ENCODE measurements around the gene CASP10.

GRCh38 chr2:201255408-201256033, 72.6 kb downstream of the CASP10 start:
- TF ChIP-seq POLR2AphosphoS5 (IDR thresholded peaks at IDR 0.05; ENCODE audit: low read depth, low read length) = no peak
- no peak for TF ChIP-seq TCF12 (IDR thresholded peaks at IDR 0.05)
- TF ChIP-seq EZH2phosphoT487 (IDR thresholded peaks at IDR 0.05; ENCODE audit: borderline replicate concordance, low read depth) = no peak
- TF ChIP-seq REST (IDR thresholded peaks at IDR 0.05; ENCODE audit: low read depth, low read length) = no peak
- TF ChIP-seq TAF1 (IDR thresholded peaks at IDR 0.05; ENCODE audit: borderline replicate concordance, low read depth, low read length) = no peak
- no peak for TF ChIP-seq USF2 (IDR thresholded peaks at IDR 0.05; ENCODE audit: borderline replicate concordance, low read depth, low read length)
- no peak for TF ChIP-seq CTCF (IDR thresholded peaks at IDR 0.05)
- no peak for TF ChIP-seq EP300 (IDR thresholded peaks at IDR 0.05; ENCODE audit: borderline replicate concordance in 1 of 2, low read depth in 1 of 2, low read length in 1 of 2)
- no peak for TF ChIP-seq JUND (IDR thresholded peaks at IDR 0.05)
- TF ChIP-seq NRF1 (IDR thresholded peaks at IDR 0.05; ENCODE audit: low read depth, low read length) = no peak
- TF ChIP-seq NFIC (IDR thresholded peaks at IDR 0.05; ENCODE audit: borderline replicate concordance) = no peak
- no peak for TF ChIP-seq RXRA (IDR thresholded peaks at IDR 0.05; ENCODE audit: borderline replicate concordance, low read depth)
- TF ChIP-seq CHD2 (IDR thresholded peaks at IDR 0.05; ENCODE audit: low read length, partially characterized antibody) = no peak

Data from SK-N-SH (cell line).